ENCODE results near the gene ZCCHC14.

DNA sequence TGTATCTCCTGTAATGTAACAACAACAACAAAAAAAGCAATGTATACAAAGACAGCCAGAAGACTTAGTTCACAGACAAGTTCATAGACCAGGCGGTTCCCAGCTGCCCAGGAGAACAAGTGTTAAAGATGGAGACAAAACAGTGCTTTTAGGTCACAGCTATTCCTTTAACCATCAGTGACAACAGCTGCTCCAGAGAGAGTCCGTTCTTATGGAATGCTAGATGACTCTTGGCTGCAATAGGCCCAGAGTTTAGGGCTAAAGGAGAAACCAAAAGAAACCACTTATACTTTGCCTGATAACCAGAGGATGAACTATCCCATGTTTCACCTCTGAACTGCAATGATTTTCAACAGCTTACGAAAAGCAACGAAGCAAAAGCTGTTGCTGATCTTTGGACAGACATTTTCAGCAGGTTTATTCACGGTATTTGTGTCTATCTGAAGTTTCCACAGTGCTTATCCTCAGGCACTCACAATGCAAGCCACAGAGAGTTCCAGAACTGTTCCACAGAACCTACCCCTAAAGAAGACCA lies 6.0 kb downstream of the ZCCHC14 start:
- no peak for TF ChIP-seq NR2C1 (IDR thresholded peaks at IDR 0.05)
- TF ChIP-seq, protein P1, sequence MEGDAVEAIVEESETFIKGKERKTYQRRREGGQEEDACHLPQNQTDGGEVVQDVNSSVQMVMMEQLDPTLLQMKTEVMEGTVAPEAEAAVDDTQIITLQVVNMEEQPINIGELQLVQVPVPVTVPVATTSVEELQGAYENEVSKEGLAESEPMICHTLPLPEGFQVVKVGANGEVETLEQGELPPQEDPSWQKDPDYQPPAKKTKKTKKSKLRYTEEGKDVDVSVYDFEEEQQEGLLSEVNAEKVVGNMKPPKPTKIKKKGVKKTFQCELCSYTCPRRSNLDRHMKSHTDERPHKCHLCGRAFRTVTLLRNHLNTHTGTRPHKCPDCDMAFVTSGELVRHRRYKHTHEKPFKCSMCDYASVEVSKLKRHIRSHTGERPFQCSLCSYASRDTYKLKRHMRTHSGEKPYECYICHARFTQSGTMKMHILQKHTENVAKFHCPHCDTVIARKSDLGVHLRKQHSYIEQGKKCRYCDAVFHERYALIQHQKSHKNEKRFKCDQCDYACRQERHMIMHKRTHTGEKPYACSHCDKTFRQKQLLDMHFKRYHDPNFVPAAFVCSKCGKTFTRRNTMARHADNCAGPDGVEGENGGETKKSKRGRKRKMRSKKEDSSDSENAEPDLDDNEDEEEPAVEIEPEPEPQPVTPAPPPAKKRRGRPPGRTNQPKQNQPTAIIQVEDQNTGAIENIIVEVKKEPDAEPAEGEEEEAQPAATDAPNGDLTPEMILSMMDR (IDR thresholded peaks at IDR 0.05 in 2 of 3, conservative IDR thresholded peaks at IDR 0.05 in 1 of 3; ENCODE audit: control insufficient read depth in 2 of 3, extremely low read depth in 1 of 3, insufficient read depth in 1 of 3, low read depth in 3 of 3, low read length in 3 of 3), result no peak
- no peak for TF ChIP-seq JUNB (IDR thresholded peaks at IDR 0.05)
